ENCODE measurements around the gene CDK15. TPM values are rescaled to one million over a fixed set of nuclear protein-coding genes. Genes with fewer than 3 reads are reported as not detected.
A peak's percentile ranks its signal among the peaks of the same experiment; 100 is the strongest.

CDK15 gene
- total RNA-seq, 1 donor from 2014 or later: not detected

GRCh38 chr2:201858281-201859184, 52.2 kb downstream of the CDK15 start:
- TF ChIP-seq, protein P1, sequence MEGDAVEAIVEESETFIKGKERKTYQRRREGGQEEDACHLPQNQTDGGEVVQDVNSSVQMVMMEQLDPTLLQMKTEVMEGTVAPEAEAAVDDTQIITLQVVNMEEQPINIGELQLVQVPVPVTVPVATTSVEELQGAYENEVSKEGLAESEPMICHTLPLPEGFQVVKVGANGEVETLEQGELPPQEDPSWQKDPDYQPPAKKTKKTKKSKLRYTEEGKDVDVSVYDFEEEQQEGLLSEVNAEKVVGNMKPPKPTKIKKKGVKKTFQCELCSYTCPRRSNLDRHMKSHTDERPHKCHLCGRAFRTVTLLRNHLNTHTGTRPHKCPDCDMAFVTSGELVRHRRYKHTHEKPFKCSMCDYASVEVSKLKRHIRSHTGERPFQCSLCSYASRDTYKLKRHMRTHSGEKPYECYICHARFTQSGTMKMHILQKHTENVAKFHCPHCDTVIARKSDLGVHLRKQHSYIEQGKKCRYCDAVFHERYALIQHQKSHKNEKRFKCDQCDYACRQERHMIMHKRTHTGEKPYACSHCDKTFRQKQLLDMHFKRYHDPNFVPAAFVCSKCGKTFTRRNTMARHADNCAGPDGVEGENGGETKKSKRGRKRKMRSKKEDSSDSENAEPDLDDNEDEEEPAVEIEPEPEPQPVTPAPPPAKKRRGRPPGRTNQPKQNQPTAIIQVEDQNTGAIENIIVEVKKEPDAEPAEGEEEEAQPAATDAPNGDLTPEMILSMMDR (IDR thresholded peaks at IDR 0.05; ENCODE audit: unreplicated experiment): no peak
- peak; percentile 14 for DNase-seq (ENCODE audit: low spot score)
- Mint-ChIP-seq H3K4me1 (ENCODE audit: unreplicated experiment) (peaks cover 17% of the 10 kb centered on the region), H3K36me3 (ENCODE audit: low read depth, unreplicated experiment) (no peaks in the 10 kb centered on the region), H3K9me3 (ENCODE audit: unreplicated experiment) (no peaks in the 10 kb centered on the region), H3K4me3 (ENCODE audit: unreplicated experiment) (peak overlapping the region; percentile 82), H3K27ac (ENCODE audit: unreplicated experiment) (no peak overlapping the region), H3K27me3 (ENCODE audit: unreplicated experiment) (no peaks in the 10 kb centered on the region)

GRCh38 chr2:201859949-201860348, 53.6 kb downstream of the CDK15 start:
- no peak for DNase-seq (ENCODE audit: low spot score)
- no peaks in the 10 kb centered on the region for H3K9me3 Mint-ChIP-seq (ENCODE audit: unreplicated experiment)
- no peaks in the 10 kb centered on the region for H3K36me3 Mint-ChIP-seq (ENCODE audit: low read depth, unreplicated experiment)
- no peak overlapping the region for H3K4me3 Mint-ChIP-seq (ENCODE audit: unreplicated experiment)
- H3K27me3 Mint-ChIP-seq (ENCODE audit: unreplicated experiment): no peaks in the 10 kb centered on the region
- H3K4me1 Mint-ChIP-seq (ENCODE audit: unreplicated experiment): peaks cover 17% of the 10 kb centered on the region
- TF ChIP-seq, protein P1 (IDR thresholded peaks at IDR 0.05; ENCODE audit: unreplicated experiment): no peak
- no peak overlapping the region for H3K27ac Mint-ChIP-seq (ENCODE audit: unreplicated experiment)

DNA sequence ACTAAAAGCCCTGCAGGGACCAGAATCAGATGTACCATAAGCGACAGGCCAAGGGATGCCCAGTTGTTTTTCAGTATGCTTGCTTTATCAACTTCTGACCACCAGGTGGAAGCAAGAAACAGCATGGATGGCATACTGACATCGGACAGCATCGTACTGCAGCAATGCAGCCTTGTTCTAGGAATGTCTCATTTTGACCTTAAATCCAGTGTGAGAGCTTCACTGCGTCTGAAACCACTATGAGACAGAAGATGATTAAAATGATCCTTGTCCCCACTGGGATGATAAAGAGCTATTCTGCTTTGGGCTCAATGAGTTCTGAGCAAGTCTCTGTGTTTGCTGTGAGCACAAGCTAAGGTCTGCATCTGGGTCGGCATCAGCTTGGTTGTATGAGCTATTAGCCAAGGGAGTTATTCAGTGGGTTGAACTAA, 54.3 kb downstream of the CDK15 start:
- no peaks in the 10 kb centered on the region for H3K27me3 Mint-ChIP-seq (ENCODE audit: unreplicated experiment)
- TF ChIP-seq, protein P1 (IDR thresholded peaks at IDR 0.05; ENCODE audit: unreplicated experiment): peak; percentile 83
- peak; percentile 62 for DNase-seq (ENCODE audit: low spot score)
- H3K4me3 Mint-ChIP-seq (ENCODE audit: unreplicated experiment): no peak overlapping the region
- H3K4me1 Mint-ChIP-seq (ENCODE audit: unreplicated experiment): peaks cover 17% of the 10 kb centered on the region
- H3K36me3 Mint-ChIP-seq (ENCODE audit: low read depth, unreplicated experiment): no peaks in the 10 kb centered on the region
- no peak overlapping the region for H3K27ac Mint-ChIP-seq (ENCODE audit: unreplicated experiment)
- H3K9me3 Mint-ChIP-seq (ENCODE audit: unreplicated experiment): no peaks in the 10 kb centered on the region

DNA sequence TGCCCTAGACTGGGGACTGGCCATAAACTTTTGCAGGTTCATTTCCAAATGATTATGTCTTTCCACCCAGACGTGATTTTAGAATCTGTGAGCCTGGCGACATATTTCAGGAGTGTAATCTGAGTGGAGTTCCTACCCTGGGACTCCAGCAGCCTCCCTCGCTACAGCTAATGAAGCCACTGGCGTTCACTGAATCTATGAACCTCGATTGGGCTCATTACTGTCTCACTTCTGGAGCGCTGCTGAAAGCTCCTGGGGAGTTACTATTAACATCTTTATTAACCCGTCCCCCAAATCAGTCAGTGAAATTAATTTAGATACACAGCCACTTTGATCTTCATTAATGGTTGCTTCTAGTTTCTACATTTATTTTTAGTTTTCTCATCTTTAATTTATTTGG, 56.5 kb downstream of the CDK15 start:
- Mint-ChIP-seq H3K4me1 (ENCODE audit: unreplicated experiment) (peaks cover 23% of the 10 kb centered on the region), H3K9me3 (ENCODE audit: unreplicated experiment) (peaks cover 1% of the 10 kb centered on the region), H3K4me3 (ENCODE audit: unreplicated experiment) (no peak overlapping the region), H3K27me3 (ENCODE audit: unreplicated experiment) (no peaks in the 10 kb centered on the region), H3K27ac (ENCODE audit: unreplicated experiment) (no peak overlapping the region), H3K36me3 (ENCODE audit: low read depth, unreplicated experiment) (no peaks in the 10 kb centered on the region)
- TF ChIP-seq, protein P1 (IDR thresholded peaks at IDR 0.05; ENCODE audit: unreplicated experiment): no peak
- DNase-seq (ENCODE audit: low spot score): no peak
